ENCODE results near the gene KIF18B.

KIF18B gene

DNA sequence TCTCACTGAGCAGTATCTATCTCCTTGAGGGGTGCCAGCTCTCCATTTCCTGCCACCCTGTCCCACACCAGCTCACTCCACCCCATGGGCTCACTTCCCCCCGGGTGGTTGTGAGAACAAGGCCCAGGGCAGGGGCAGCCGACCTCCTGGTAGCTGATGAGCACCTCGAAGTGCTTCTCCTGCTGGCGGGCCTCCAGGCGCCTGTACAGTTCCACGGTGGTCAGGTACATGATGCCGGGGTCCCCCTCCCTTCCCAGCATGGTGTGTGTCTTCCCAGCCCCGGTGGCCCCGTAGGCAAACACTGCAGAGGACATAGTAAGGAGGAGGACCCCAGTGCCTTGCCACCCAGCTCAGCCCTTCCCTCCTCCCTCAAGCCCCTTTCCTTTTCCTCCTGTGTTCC, 12.5 kb downstream of the KIF18B start:
- DNase-seq = no peak

DNA sequence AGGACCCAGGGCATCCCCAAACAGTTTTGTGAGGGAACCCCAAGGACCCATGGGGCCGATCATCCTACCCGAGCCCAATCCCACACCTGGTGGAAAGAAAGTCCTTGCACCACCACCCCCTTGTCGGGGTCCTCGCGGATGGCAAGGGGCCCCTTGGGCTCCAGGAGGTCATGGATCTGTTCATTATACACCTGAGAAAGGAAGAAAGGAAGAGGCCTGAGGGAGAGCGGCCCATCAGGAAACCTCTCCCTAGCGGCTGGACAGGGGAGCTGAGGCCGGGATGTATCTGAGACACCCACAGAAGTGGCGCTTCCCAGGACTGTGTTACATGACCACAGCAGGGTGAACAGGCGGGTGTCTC, 12.8 kb downstream of the KIF18B start:
- DNase-seq = no peak

DNA sequence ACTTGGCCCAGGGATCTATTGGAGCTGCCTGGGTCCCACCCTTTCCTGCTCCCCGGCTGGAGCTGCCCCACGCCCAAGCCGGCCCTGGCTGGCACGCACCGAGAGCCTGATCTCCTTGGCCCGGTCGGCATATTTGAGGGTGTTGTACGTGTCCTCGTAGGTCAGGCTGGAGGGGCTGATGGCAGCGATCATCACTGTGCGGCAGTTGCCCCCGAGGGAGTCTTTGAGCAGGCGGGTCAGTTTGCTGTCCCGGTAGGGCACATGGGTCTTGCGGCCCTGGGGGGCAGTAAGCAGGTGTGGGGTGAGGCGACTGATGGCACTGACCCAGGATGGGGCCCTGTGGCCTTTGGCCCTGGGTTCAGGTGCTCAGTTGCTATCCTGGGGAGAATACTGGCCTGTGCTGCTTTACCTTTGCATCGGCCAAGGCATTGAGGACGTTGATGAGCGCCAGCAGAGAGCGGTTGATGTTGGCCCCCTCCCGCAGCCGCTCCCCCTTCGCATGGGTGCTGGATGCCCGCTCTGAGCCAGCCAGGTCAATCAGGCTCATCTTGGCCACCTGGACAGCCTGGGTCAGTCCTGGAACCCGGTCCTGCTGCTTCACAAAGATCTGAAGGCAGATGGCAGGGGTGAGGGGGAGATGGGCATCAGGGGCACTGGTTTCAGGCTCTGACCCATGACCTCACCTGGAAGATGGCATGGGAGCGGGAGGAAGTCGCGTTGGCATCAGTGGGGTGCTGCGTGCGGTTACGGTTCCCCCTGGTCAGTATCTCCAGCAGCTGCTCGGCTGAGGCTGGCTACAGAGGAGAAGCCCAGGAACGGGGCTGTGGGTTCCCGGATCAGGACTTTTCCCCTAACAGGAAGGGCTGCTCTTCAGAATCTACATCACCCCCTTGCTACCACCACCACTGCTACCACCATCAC, 13.5 kb downstream of the KIF18B start:
- DNase-seq = no peak

DNA sequence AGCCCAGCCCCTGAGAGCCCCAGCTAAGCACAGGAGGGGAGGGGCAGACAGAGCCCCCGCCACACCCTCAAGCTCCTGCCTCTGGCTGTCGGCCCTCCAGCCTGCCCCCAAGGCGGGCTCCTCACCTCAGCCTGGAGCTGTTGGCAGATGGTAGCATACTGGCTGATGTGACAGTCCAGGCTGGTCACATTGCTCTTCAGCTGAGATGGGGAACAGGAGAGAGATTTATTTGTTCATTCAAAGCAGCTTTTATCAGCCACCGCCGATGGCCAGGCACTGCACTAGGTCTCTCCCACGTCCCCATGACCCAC, 14.8 kb downstream of the KIF18B start:
- no peak for DNase-seq

DNA sequence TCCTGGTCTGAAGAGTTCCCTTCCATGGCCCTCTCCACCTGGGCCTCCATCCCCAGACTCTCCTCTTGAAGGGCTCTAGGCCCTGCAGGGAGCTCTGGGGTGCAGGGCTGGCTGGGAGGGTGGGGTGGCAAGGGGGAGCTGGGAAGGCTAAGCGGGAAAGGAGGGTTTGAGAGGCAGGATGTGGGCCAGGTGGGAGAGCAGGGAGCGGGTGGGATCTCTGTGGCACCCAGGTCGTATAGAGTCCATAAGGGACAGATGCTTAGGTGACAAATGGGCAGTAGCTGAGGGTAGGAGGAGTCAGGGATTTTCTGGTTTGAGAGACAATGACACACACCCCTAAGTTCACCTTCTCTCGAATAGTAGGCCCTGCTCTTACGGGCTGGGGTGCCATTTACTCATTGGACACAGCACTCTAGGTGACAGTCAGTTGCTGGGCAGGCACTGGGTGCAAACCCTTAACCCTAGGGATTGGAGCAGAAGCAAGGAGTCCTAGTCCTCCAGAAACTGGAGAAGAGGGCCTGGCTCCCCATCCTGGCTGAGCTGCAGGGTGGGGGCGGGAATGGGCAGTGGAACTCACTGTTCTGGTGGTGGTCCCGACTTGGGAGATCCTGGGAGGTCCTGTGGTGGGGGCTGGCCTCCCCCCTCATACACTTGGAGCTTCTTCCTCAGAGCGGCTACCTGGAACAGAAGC, 15.3 kb downstream of the KIF18B start:
- no peak for DNase-seq

DNA sequence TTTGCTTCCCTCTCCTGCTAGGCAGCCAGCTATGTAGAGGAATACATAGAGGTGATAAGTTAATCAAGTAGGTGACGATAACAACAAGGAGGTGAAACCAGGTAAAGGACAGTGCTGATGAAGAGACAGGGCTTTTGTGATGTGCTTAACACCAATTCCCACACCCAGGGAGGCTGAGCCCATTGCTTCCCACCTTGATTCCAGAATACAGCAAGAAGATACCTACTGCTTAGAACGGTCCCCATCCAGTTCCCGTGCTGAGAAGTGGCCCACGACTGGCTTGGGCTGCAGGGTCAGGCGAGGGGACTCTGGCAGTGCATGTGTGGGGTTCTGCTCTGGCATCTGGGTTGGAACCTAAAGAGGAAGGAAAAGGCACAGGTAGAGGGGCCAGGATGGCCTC, 16.2 kb downstream of the KIF18B start:
- no peak for DNase-seq

DNA sequence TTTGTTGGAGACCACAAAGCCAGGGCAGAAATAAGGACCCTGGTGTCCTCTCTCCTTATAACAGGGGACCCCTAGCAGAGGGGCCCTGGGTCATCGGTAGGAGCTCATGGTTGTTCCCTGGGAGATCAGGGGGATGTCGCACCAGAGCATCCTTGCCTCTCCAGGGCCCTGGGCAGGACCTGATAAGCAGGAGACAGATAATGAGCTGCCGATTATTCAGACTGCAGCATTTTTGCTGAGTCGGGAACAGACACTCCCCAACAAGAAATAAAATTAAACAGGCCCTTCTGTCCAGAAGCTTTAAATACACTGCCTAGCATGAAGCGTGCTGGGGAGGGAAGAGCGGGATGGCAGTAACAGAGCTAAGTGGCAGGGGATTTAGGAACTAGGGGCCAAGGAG, 16.9 kb downstream of the KIF18B start:
- DNase-seq = no peak

DNA sequence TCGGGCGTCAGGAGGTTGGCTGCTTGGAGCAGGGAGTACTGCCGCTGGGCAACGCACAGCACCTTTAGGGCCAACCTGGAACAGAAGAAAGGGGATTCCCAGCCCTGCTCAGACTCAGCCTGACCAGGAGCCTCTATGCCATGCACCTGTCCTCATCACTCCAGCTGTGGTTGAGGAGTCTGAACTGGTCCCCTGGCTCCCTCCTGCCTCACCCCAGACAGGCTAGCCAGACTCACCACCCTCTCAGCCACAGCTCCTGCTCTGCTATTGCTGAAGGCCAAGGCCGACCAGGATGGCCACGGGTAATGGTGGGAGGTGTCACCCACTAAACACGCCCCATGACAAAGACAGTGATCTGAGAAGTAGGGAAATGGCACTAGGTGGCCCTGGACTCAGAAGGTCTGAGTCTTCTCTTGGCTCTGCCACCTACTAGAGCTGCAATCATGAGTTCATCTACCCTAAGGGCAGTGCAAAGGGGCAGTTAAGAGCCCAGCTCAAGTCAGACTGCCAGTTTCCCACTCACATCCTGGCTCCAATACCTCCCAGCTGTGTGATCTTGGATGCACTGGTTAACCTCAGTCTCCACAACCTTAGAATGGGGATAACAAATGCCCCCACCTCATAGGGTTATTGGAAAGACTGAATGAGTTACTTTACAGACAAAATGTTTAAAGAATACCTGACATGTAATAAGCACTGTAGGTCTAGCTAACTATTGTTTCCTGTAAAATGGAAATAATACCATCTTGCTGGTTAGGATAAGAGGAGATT, 18.4 kb downstream of the KIF18B start:
- no peak for DNase-seq

DNA sequence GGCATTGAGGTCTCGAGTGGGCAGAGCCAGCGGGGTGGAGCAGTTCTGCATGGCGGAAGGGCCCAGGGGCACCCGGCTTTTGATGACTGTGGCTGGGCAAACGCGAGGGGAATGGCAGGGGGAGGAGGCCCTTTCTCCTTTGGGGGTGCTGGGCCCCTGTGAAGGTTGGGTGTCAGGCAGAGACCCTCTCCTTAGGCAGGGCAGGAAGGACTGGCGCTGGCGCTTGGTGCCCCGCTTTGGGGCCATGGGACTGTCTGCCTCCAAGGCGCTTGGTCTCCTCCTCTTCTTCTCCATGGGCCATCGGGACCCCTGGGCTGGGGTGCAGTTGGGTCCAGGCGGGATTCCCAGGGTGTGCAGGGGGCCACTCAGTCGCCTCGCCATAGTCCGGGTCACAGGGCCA, 19.4 kb downstream of the KIF18B start:
- no peak for DNase-seq

DNA sequence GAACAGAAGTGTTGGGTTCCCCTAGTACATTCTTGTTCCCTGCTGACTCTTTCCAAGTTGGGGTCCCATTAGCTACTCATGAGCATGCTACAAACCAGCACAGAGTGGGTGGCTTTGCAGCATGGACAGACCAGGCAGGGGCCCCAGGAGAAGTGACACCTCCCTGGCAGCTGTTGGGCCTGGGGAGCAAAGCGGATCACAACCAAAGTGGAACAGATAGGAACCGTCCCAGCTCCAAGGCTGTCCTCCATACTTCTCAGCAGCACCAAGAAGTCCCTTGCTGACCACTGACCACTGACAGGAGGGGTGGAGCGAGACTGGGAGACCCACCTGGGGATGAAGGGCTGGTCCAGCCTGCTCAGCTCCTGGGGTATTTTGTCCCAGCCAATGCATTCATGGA, 19.9 kb downstream of the KIF18B start:
- DNase-seq = no peak

DNA sequence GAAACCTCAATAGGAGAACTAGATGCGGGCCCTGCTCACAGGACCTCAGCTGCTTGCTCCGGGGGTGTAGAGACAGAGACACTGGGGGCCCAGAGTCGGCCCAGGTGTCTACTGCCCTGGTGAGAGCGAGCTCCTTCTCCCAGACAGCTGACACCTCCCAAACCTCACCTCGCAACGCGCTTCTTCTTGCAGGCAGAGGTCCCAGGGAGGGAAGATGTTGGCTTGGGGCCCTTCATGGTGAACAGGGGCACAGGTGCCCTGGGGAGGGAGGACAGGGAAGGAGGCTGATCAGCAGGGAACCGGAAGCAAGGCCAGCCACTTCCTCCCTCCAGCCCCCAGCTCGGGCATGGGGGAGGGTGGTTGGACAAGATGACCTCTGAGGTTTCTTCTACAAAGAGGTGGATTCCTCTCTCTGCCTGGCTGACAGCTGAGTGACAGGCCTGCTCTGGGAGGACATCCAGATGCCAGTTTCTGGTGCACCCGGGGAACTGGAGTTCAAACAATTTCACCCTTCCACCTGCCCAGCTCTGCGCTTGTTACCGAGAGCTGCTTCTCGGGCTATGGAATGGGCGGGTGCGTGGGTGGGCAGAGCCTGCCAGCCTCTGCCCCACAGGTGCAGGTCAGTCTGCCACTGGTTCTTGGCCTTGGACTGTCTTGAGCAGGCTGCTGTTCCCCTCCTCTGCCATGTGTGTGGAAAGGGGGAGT, 20.6 kb downstream of the KIF18B start:
- DNase-seq = no peak

DNA sequence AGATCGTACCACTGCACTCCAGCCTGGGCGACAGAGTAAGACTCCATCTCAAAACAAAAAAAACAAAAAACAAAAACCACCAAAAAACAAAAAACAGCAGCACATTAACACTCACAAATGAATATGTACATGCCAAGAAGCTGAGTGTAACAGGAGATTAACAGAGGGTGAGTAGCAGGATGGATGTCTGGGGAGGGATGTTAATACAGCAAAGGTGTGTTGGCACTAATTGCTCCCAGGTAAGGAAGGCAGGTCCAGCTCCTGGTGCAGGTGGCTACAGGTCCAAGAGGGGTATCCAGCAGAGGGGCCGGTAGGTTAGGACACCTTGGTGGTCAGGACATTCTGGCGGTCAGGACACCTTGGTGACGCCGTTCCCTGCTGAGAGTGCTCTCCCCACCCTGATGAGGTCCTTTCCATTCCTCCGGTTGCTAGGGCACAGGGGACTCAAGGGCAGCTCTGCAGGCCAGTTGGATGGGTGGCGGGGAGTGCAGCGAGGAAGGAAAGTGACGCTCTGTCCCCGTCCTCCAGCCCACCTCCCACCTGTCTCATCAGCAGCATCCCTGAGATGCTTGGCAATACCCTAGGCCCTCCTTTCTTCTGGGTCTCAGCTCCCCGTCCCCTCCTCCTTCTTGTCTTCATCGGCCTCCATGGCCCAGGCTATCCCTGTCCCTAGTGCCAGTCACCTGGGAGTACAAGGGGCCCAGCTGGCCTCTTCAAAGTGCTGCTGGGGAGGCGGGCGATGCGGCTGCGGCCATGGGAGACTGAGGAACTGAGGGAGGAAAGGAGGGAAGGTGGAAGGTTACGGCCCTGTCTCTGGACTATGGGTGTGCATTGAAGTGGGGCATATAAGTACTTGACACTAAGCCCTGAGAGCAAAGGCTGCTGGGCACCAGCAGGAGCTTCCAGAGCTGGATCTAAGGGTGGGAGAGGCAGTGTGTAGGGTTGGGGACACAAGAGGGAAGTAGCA, 21.6 kb downstream of the KIF18B start:
- no peak for DNase-seq

DNA sequence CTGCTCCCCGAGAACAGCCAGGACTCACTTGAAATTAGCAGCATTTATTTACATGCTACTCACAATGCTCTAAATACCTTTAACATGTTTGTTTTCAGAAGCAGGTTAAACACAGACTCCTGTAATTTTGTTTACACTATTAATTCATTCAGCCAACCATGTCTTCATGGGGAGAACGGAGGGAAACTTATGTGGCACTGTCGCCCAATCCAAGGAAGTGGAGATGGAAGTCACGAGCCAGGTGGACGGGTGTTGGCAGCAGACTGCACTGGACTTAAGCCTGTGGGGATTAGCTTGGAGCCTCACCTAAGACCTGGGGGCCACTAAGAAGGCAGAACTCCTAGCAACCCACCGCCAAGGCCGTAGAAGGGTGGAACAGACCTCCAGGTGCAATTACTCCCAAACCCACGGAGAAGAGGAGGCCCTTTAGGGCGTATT, 23.4 kb downstream of the KIF18B start:
- DNase-seq = no peak

DNA sequence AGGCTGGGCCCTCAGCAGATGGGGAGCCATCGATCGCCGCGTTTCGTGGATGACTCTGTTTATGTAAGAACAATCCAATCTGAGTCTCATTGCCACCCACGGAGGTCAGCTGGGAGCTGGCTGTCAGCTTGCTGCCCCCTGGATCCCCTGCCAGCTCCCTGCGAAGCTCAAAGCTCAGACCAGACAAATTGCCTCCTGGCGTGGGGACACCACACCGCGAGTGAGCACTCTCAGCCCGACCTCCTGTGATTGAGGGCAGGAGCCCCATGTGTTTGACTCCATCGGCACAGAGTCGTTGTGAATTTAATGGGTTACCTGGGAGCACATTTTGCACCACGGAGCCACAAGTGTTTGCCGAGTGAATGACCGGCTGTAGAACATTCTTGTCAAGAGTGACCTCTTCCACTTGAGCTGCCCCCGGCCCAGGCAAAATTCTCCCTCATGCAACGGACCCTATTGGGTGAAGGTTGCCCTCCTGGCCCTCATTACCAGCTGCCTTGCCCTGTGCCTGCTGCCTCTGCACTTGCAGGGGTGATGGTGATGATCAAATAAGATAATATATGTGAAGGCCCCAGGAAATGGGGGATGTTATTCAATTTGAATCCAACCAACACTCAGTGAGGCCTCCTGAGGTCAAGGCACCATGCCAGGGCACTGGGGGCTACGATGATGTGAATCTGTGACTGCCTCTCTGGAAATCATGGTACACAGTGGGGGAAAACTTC, 24.7 kb downstream of the KIF18B start:
- DNase-seq = no peak

DNA sequence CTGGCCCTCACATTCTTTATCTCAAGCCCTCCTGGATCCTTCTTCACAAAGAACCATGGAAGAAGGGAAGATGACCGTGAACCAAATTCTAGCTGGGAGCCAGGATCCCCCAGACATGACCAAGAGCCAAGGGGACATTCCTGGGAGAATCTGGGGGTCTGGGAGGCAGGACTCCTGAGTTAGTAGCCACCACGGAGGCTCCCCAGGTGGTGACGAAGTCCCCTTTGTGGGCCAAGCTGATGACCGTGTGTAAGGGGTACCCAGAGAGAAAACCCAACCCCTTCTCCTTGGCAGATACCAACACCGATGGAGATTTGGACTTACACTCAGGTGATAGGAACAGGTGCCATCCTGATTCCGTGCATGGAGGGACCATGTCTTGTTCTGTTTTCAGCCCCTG, 25.4 kb downstream of the KIF18B start:
- no peak for DNase-seq

DNA sequence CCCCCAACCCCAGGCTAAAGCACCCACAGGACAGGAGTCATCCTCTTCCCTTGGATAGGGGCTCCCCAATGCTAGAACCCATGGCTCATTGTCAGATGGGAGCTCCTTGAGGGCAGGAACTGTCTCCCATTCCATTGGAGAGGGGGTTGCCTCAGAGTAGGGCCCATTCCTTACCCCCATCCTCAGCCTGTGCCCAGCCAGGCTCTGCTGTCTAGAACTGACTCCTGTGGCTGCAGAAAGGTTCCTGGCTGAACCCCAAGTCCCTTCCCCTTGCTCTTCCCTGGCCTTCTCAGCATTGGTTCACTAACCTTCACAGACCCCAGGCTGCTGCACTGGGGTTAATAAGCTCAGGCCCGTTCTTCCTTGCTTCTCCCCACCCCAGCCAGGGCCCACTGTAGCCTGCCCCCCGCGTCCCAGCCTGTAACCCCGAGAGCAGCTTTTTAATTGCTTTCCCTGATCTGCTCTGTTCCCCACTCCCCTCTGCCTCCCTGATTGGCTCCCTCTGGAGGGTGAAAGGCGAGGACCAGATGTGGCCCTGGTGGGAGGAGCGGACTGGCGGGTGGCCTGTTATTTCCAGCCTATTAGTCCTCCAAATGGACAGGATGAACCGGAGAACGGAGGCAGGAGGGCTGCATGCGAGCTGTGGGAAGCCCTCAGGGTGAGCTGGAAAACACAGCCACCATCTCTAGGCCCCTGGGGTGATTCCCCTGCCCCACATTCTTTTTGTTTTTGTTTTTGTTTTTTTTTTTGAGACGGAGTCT, 26.3 kb downstream of the KIF18B start:
- DNase-seq = no peak

DNA sequence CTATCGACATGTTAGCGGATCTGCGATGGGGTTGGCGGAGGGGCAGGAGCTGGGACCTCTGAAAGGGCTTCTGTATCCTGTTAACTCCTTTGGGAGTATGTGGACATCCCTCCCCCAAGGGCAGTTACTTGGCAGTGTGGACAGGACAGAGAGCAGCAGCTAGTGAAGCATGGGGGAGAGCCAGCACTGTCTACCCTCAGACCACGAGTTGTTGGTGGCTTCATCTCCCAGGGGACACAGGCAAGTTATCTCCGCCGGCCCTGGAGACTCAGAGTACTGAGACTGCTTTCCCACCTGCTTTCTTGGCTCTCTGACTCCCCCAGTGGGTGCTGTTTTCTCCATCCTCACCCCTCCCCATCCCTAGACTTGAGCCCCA, 27.0 kb downstream of the KIF18B start:
- no peak for DNase-seq

DNA sequence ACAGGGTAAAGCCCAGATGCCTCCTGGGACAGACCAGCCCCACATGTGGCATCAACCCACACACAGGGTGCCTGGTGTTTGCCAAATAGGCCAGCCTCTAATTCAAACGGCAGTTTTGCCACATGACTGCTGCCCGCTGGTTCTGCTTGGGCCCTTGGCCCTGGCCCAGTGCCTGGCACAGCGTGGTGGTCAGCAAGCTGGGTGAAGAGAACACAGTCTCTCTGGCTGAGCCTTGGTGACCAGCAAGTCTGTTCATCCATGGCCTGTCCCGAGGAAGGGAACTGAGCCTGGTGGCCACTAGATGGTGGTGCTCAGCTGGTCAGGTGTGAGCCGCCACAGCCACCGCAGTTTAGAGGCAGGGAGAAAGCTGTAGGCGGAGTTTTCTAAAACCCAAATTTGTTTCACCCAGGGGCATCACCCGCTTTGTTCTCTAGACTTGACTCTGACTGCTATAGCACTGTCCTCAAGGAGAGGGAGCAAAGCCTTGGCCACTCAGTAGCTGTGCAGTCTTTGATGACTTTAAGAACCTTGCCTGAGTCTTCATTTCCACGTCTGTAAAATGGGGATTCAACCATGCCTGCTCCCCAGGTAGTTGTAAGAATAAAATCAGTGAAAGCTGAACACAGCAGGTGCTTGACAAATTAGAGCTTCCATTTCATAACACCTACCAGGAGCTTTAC, 27.5 kb downstream of the KIF18B start:
- peak; percentile 61 to 65 for DNase-seq

DNA sequence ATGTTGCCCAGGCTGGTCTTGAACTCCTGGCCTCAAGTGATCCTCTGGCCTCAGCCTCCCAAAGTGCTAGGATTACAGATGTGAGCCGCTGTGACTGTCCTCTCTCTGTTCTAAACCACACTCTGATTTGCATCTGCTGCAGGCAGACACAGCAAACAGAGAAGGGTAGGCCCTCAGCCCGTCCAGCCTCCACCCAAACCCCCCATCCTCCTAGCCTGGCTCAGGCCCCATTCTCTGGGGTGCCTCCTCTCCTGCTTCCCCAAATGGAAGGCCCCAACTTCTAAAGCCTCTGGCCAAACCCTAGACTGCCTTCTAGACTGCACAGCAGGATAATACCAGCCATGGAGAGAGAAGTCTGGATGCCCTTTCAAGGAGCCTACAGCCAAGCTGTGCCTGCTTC, 28.2 kb downstream of the KIF18B start:
- DNase-seq = no peak

DNA sequence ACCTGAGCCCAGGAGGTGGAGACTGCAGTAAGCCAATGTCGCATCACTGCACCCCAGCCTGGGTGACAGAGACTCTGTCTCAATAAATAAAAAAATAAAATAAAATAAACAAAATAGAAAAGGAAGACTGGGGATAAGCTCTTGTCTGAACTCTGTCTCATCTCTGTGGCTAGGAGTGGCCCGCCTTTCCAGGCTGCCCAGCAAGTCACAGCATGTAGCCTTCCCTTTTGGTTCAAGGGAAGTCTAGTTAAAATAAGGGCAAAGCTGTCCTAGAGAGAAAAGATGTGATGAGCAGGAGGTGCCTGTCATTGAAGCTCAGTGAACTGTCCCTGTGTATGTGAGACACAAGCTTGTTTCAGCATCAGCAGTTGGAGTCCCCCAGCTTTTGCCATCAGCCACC, 29.6 kb downstream of the KIF18B start:
- DNase-seq = no peak

All from CD4-positive, alpha-beta T cell treated with Interleukin-4 for 1 hour (primary cell).